Stimulated activated CD4-positive, alpha-beta T cell treated with anti-CD3 and anti-CD28 coated beads, Interleukin-15, amount 100 ng/mL, for 1 hour (primary cell): Measurements from ENCODE around the gene SUSD1.

ENCODE experiments used
- DNase-seq, 2 donors: peaks; one replicate each; pipeline ENCODE4 v3.0.0-alpha.2; 2020; ENCODE audit warnings: low read depth in 1 of 2, low spot score in 1 of 2

The SUSD1 gene

GRCh38 chr9:112044186-112044585 lies 130.9 kb downstream of the SUSD1 start:
- no peak for DNase-seq

GRCh38 chr9:112043423-112043822 lies 131.7 kb downstream of the SUSD1 start:
- no peak for DNase-seq

- no peak for DNase-seq
These were observed 132.3 kb downstream of the SUSD1 start for GRCh38 chr9:112042769-112043168.

GRCh38 chr9:112042244-112042638 lies 132.9 kb downstream of the SUSD1 start:
- no peak for DNase-seq

GRCh38 chr9:112041536-112042243 lies 133.4 kb downstream of the SUSD1 start:
- DNase-seq = no peak

GRCh38 chr9:112041199-112041535 lies 133.9 kb downstream of the SUSD1 start:
- no peak for DNase-seq

- no peak for DNase-seq
These were observed 137.1 kb downstream of the SUSD1 start for GRCh38 chr9:112038017-112038408.

- DNase-seq = peak; percentile 14 to 37
These were observed 137.6 kb downstream of the SUSD1 start for GRCh38 chr9:112037281-112038016.

GRCh38 chr9:112035166-112035826 lies 139.8 kb downstream of the SUSD1 start:
- DNase-seq = no peak

- no peak for DNase-seq
These were observed 140.9 kb downstream of the SUSD1 start for GRCh38 chr9:112034216-112034611.

- DNase-seq = no peak
These were observed 141.6 kb downstream of the SUSD1 start for GRCh38 chr9:112033237-112034215.

- no peak for DNase-seq
These were observed 142.4 kb downstream of the SUSD1 start for GRCh38 chr9:112032743-112033142.

- no peak for DNase-seq
These were observed 143.1 kb downstream of the SUSD1 start for GRCh38 chr9:112032009-112032408.

- DNase-seq = no peak
These were observed 143.7 kb downstream of the SUSD1 start for GRCh38 chr9:112031400-112031799.

GRCh38 chr9:112029921-112030444 lies 145.1 kb downstream of the SUSD1 start:
- no peak for DNase-seq

GRCh38 chr9:112028242-112029221 lies 146.6 kb downstream of the SUSD1 start:
- no peak for DNase-seq

GRCh38 chr9:112025850-112026249 lies 149.2 kb downstream of the SUSD1 start:
- no peak for DNase-seq

- no peak for DNase-seq
These were observed 153.4 kb downstream of the SUSD1 start for GRCh38 chr9:112021742-112022141.

- DNase-seq = no peak
These were observed 154.2 kb downstream of the SUSD1 start for GRCh38 chr9:112020680-112021596.
